SK-N-SH (cell line): Measurements from ENCODE around the gene KAT6B. TPM values are rescaled to one million over a fixed set of nuclear protein-coding genes. Genes with fewer than 3 reads are reported as not detected.

ENCODE experiments used
- CTCF ChIA-PET: fragments of 300-600, 350-600 bp; formaldehyde crosslinking; extraction: SDS; loops from one replicate; lab custom pipeline; 2021; lab: Yijun Ruan, JAX
- POLR2A ChIA-PET: fragments of 350-600 bp; sonication (Branson Sonifier 250); formaldehyde crosslinking; extraction: SDS; loops from one replicate; lab custom pipeline; 2020; ENCODE audit warnings: antibody characterized with exemption, inconsistent platforms; lab: Yijun Ruan, JAX
- DNase-seq: peaks from one replicate; pipeline ENCODE4 v3.0.0; 2012
- H2AFZ ChIP-seq: fragments of 200-600 bp; sonication (generic); 2 replicates; pipeline ENCODE4 v1.8.1; 2016; ENCODE audit warnings: antibody characterized with exemption, mild to moderate bottlenecking, low read depth
- H3F3A ChIP-seq: fragments of 200-600 bp; sonication (generic); replicated peaks from 2 replicates; pipeline ENCODE3; 2016; ENCODE audit warnings: antibody characterized with exemption, mild to moderate bottlenecking; ENCODE audit not compliant: insufficient read depth
- H3K27ac ChIP-seq, 2 experiments: fragments of 200-500 bp in 1 of 2; fragments of 200-600 bp in 1 of 2; sonication (Bioruptor generic) in 1 of 2; sonication (generic), shearing (Covaris generic) in 1 of 2; 2 replicates each; pipeline versions ENCODE4 v1.5.1 to v1.6.1; 2014 to 2016; ENCODE audit warnings: low read depth in 2 of 2, inconsistent platforms in 1 of 2, low read length in 1 of 2, mild to moderate bottlenecking in 1 of 2, mixed read lengths in 1 of 2
- H3K27me3 ChIP-seq: fragments of 200-600 bp; sonication (generic), shearing (Covaris generic); 2 replicates; pipeline ENCODE4 v1.6.1; 2016; ENCODE audit warnings: mixed run types; ENCODE audit not compliant: insufficient read depth
- H3K36me3 ChIP-seq, 2 experiments: fragments of 200-500 bp in 1 of 2; fragments of 200-600 bp in 1 of 2; sonication (Bioruptor generic) in 1 of 2; sonication (generic) in 1 of 2; replicated peaks in 1 of 2; 2 replicates each; pipeline versions ENCODE3 to v1.5.1; 2014 to 2016; ENCODE audit warnings: low read length in 1 of 2, mild to moderate bottlenecking in 1 of 2; ENCODE audit not compliant: insufficient read depth in 2 of 2, control insufficient read depth in 1 of 2
- H3K4me1 ChIP-seq, 2 experiments: fragments of 200-500 bp in 1 of 2; fragments of 200-600 bp in 1 of 2; sonication (Bioruptor generic) in 1 of 2; sonication (generic), shearing (Covaris generic) in 1 of 2; 2 replicates each; pipeline versions ENCODE4 v1.5.1 to v1.6.1; 2014 to 2016; ENCODE audit warnings: low read depth in 1 of 2, low read length in 1 of 2, mixed run types in 1 of 2; ENCODE audit not compliant: insufficient read depth in 2 of 2, control insufficient read depth in 1 of 2
- H3K4me2 ChIP-seq: fragments of 200-600 bp; sonication (generic), shearing (Covaris generic); 2 replicates; pipeline ENCODE4 v1.6.1; 2017; ENCODE audit warnings: mixed run types
- H3K4me3 ChIP-seq, 2 experiments: fragments of 200-500 bp in 1 of 2; fragments of 200-600 bp in 1 of 2; sonication (Bioruptor generic) in 1 of 2; sonication (generic), shearing (Covaris generic) in 1 of 2; 2 replicates each; pipeline versions ENCODE4 v1.5.1 to v1.8.1; 2014 to 2016; ENCODE audit warnings: low read depth in 2 of 2, inconsistent platforms in 1 of 2, low read length in 1 of 2, mild to moderate bottlenecking in 1 of 2, mixed read lengths in 1 of 2, moderate library complexity in 1 of 2
- H3K79me2 ChIP-seq: fragments of 200-600 bp; sonication (generic); 2 replicates; pipeline ENCODE4 v1.8.1; 2017; ENCODE audit warnings: mild to moderate bottlenecking; ENCODE audit not compliant: insufficient read depth
- H3K9ac ChIP-seq: fragments of 200-600 bp; sonication (generic); 2 replicates; pipeline ENCODE4 v1.6.1; 2017; ENCODE audit warnings: mixed run types
- H3K9me2 ChIP-seq: fragments of 200-600 bp; sonication (generic); 2 replicates; pipeline ENCODE4 v1.6.1; 2017; ENCODE audit warnings: mixed run types
- H3K9me3 ChIP-seq: fragments of 200-600 bp; sonication (generic); 2 replicates; pipeline ENCODE4 v1.6.1; 2017; ENCODE audit warnings: mixed run types, mild to moderate bottlenecking, moderate library complexity
- H4K20me1 ChIP-seq: fragments of 200-600 bp; sonication (generic); 2 replicates; pipeline ENCODE4 v1.6.1; 2017; ENCODE audit warnings: mild to moderate bottlenecking, mixed run types; ENCODE audit not compliant: insufficient read depth
- CHD2 ChIP-seq: fragments of 150-350 bp; IDR thresholded peaks from 2 replicates; pipeline ENCODE4 v1.6.1; 2018; ENCODE audit warnings: low read length; ENCODE audit not compliant: partially characterized antibody
- FOSL2 ChIP-seq: IDR thresholded peaks from 2 replicates; pipeline ENCODE4 v1.4.0; 2012; ENCODE audit warnings: low read depth, mild to moderate bottlenecking, moderate library complexity, borderline replicate concordance
- GABPA ChIP-seq: IDR thresholded peaks from 2 replicates; pipeline ENCODE4 v1.4.0; 2012; ENCODE audit warnings: low read depth, mild to moderate bottlenecking
- GATA2 ChIP-seq: sonication (generic); formaldehyde crosslinking; IDR thresholded peaks from 2 replicates; pipeline ENCODE4 v1.5.0; 2020; ENCODE audit warnings: mild to moderate bottlenecking, missing genetic modification reagents
- JUND ChIP-seq: IDR thresholded peaks from 2 replicates; pipeline ENCODE4 v1.4.0; 2012
- MAX ChIP-seq: IDR thresholded peaks from 2 replicates; pipeline ENCODE4 v1.4.0; 2012; ENCODE audit warnings: low read depth
- MEF2A ChIP-seq: IDR thresholded peaks from 2 replicates; pipeline ENCODE4 v1.4.0; 2012; ENCODE audit warnings: low read depth, borderline replicate concordance
- MXI1 ChIP-seq: IDR thresholded peaks from 2 replicates; pipeline ENCODE4 v1.6.1; 2012; ENCODE audit warnings: mild to moderate bottlenecking, low read depth, low read length, improper control_type of control experiment
- NRF1 ChIP-seq: IDR thresholded peaks from 2 replicates; pipeline ENCODE4 v1.6.1; 2012; ENCODE audit warnings: low read depth, mild to moderate bottlenecking, low read length
- POLR2AphosphoS5 ChIP-seq: IDR thresholded peaks from 2 replicates; pipeline ENCODE4 v1.6.1; 2012; ENCODE audit warnings: low read depth, low read length
- RCOR1 ChIP-seq: fragments of 150-350 bp; IDR thresholded peaks from 2 replicates; pipeline ENCODE4 v1.6.1; 2017; ENCODE audit warnings: antibody characterized with exemption, low read length
- REST ChIP-seq: IDR thresholded peaks from 2 replicates; pipeline ENCODE4 v1.6.1; 2012; ENCODE audit warnings: mild to moderate bottlenecking, low read depth, low read length, moderate library complexity
- SMC3 ChIP-seq: IDR thresholded peaks from 2 replicates; pipeline ENCODE4 v1.6.1; 2012; ENCODE audit warnings: low read depth, low read length, improper control_type of control experiment
- TAF1 ChIP-seq: IDR thresholded peaks from 2 replicates; pipeline ENCODE4 v1.6.1; 2012; ENCODE audit warnings: low read depth, mild to moderate bottlenecking, low read length, moderate library complexity, borderline replicate concordance
- TCF12 ChIP-seq: IDR thresholded peaks from 2 replicates; pipeline ENCODE4 v1.4.0; 2012
- USF1 ChIP-seq: IDR thresholded peaks from 2 replicates; pipeline ENCODE4 v1.4.0; 2012; ENCODE audit warnings: low read depth, borderline replicate concordance
- WGBS: methylation state at CpG from one replicate; pipeline ENCODE4 v1.1.6; 2017; ENCODE audit warnings: low lambda C conversion rate; 5-methylcytosine and 5-hydroxymethylcytosine counted together
- polyA plus RNA-seq, 3 experiments: library from polyadenylated mRNA; depleted of rRNA; stranded (reverse); fragments of >200 nt; gene quantifications; 2 replicates each; pipeline ENCODE4 v1.2.3, GENCODE V29; 2012
- TF ChIP-seq, protein P1 (sequence below): fragments of 150-350 bp; IDR thresholded peaks from 2 replicates; pipeline ENCODE4 v1.6.1; 2017; ENCODE audit warnings: antibody characterized with exemption, low read length, low read depth, borderline replicate concordance

The KAT6B gene
- polyA plus RNA-seq, 1 of the 3 experiments (the other 2 are of a cell fraction): 4.3 TPM

DNA sequence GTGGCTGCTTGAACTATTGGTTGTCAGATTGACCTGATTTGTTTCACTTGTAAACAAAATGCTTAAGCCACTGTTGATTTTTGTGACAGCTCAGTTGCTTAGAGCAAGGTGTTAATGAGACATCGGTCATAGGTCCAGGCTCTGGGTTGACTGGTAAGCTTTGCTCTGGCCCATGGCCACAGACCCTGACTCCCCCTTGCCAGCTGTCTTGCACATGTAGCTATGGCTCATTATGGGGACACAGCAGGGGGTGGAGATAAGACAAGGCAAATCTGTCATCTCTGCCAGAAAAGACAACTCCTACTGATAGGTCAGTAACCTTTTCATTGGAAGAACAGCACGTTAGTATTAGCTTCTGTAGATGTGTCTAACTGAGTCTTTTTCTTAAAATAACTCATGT lies 95.3 kb downstream of the KAT6B start (continued):
- peak; percentile 64 for TF ChIP-seq CHD2
- TF ChIP-seq JUND: no peak
- no peak for TF ChIP-seq USF1
- no peak for TF ChIP-seq SMC3
- no peak for TF ChIP-seq MXI1
- no peak for TF ChIP-seq MAX
- TF ChIP-seq MEF2A: no peak
- TF ChIP-seq NRF1: no peak
- TF ChIP-seq GATA2 (CRISPR knock-in tag): peak; percentile 52
- no peak for TF ChIP-seq RCOR1
- peak; percentile 60; the same call in 1 of the 2 replicates for TF ChIP-seq TCF12
- TF ChIP-seq POLR2AphosphoS5: no peak
- no peak for TF ChIP-seq GABPA

GRCh38 chr10:74922921-74923320 lies 96.5 kb downstream of the KAT6B start:
- H3K27ac ChIP-seq: peak overlapping the region; percentile 75 to 83; a peak in 2 of 4 replicates
- H3K9me2 ChIP-seq: no peaks in the 10 kb centered on the region
- no peaks in the 10 kb centered on the region; the same call in 1 of the 2 replicates for H4K20me1 ChIP-seq
- DNase-seq: no peak
- ChIA-PET POLR2A (no interaction called here), CTCF (no interaction called here)
- peaks cover 92% of the 10 kb centered on the region for H3K79me2 ChIP-seq
- TF ChIP-seq JUND: peak; percentile 35; the same call in 1 of the 2 replicates
- TF ChIP-seq, protein P1, sequence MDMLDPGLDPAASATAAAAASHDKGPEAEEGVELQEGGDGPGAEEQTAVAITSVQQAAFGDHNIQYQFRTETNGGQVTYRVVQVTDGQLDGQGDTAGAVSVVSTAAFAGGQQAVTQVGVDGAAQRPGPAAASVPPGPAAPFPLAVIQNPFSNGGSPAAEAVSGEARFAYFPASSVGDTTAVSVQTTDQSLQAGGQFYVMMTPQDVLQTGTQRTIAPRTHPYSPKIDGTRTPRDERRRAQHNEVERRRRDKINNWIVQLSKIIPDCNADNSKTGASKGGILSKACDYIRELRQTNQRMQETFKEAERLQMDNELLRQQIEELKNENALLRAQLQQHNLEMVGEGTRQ: no peak
- no peak for TF ChIP-seq GATA2 (CRISPR knock-in tag)
- TF ChIP-seq TAF1: no peak
- no peak for TF ChIP-seq CHD2
- peak; percentile 33; the same call in 1 of the 2 replicates for TF ChIP-seq FOSL2
- no peak for TF ChIP-seq MAX
- no peak for TF ChIP-seq REST
- H3F3A ChIP-seq: peaks cover 25% of the 10 kb centered on the region
- no peaks in the 10 kb centered on the region; the same call in 1 of the 2 replicates for H3K9me3 ChIP-seq
- H3K4me2 ChIP-seq: 0 out of 2 replicates have a peak overlapping the region, but pooled peaks have one; percentile 52
- H2AFZ ChIP-seq: no peak overlapping the region
- 85% methylated on average over 1 of the region's 1 CpG for WGBS
- H3K4me1 ChIP-seq: peaks cover 28 to 47% of the 10 kb centered on the region in 2 experiments
- H3K27me3 ChIP-seq: no peaks in the 10 kb centered on the region
- no peak overlapping the region for H3K4me3 ChIP-seq
- peaks cover 0 to 16% of the 10 kb centered on the region in 2 experiments for H3K36me3 ChIP-seq
- H3K9ac ChIP-seq: no peak overlapping the region
